ENCODE measurements around the gene AP1G1.
"Not testable (repeated sequence)": the region's sequence is repeated elsewhere in the genome, so short reads cannot be mapped to it uniquely, and the experiment has no call there.

The AP1G1 gene

DNA sequence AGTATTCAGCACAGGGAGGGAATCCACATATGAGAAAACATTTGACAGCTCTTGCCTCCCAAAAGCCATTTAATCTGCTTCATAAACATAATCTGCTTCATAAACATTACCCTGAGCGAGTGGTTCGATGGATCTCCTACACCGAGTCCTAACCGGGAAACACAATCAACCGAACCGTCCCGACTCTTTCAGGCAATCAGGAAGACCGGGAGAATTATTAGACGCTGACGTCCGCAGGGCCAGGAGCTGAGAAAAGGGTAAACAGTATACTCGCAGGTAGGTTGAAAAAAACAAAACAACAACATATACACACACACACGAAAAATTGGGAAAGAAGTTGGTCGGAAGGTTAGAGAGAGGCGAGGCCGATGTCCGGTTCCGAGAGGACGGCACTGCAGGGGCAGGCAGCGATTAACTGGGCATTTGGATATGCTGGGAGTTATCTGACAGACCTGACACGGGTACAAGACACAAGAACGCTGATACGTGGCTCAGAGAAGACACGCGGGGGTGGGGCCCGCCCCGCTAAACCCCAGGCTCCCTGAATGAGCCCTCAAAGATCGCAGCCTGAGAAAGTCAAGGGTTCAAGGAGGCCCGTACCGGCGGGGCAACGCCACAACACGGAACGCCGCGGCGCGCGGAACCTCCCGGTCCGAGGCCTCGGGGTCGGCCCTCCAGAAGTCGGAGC is 585 bp downstream of the AP1G1 start:
- DNase-seq = peak; percentile 69

GRCh38 chr16:71803305-71803690 is 5.3 kb downstream of the AP1G1 start:
- no peak for DNase-seq

- no peak for DNase-seq
These were observed 12.0 kb downstream of the AP1G1 start for GRCh38 chr16:71796501-71797097.

DNA sequence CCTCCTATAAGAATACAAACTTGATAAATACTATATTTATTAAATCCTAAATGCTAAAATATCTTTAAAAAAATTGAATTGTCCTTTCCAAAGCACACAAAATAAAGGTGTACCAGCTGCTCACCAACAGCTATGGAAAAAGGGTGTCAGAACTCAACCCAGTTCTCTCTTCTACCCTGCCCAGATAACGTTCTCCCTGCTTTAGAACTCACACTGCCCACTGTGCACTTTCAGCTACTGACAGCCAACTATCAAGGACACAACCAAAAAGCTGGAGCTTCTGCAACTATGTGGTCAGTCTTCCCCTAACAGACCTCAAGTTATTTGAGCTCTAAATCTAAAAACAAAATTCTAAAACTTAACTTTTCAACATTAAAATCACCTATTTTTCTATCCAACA is 13.7 kb downstream of the AP1G1 start:
- DNase-seq = no peak

GRCh38 chr16:71794018-71794417 is 14.6 kb downstream of the AP1G1 start:
- no peak for DNase-seq

- no peak for DNase-seq
These were observed 16.5 kb downstream of the AP1G1 start for GRCh38 chr16:71792176-71792575.

DNA sequence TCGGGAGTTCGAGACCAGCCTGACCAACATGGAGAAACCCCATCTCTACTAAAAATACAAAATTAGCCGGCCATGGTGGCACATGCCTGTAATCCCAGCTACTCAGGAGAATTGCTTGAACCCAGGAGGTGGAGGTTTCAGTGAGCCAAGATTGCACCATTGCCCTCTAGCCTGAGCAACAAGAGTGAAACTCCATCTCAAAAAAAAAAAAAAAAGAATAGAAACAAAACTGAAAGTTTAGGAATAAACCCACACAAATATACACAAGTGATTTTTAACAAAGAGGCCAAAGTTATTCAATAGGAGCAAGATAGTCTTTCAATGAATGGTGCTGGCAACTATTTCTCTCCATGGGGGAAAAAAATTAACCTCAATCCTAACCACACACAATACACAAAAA is 18.3 kb downstream of the AP1G1 start:
- not testable (repeated sequence) for DNase-seq

DNA sequence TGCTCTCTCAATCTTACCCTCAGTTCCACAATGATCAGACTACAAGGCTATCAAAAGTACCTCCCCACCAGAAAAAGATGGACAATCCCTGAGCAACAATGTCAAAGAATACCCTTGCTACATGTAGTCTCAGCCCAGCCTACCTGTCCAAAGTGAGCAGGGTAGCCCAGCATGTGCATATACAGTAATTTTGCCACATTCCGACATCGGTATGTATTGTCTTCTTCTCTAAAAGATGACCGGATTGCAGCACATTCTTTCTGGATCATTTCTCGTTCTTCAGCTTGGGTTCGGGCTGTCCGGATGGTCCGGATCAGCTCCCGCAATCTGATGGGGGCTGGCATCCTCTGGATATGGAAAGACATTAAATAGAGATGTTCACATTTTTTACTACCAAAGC is 19.5 kb downstream of the AP1G1 start:
- no peak for DNase-seq

DNA sequence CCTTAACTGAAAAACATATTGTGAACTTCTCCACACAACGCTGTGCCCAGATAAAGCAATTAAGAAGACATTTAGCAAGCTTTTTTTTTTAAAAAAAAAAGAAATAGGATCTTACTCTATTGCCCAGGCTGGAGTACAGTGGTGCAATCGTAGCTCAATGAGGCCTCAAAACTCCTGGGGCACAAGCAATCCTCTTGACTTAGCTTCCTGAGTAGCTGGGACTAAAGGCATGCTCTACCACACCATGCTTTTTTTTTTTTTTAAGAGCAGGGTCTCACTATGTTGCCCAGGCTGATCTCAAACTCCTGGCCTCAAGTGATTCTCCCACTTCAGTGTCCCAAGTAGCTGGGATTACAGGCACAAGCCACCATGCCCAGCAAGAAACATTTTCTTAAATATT is 20.1 kb downstream of the AP1G1 start:
- DNase-seq = no peak

- not testable (repeated sequence) for DNase-seq
These were observed 23.5 kb downstream of the AP1G1 start for GRCh38 chr16:71785143-71785542.

GRCh38 chr16:71784093-71784492 is 24.5 kb downstream of the AP1G1 start:
- no peak for DNase-seq

GRCh38 chr16:71781741-71782140 is 26.9 kb downstream of the AP1G1 start:
- DNase-seq = no peak

GRCh38 chr16:71780521-71781089 is 28.0 kb downstream of the AP1G1 start:
- no peak for DNase-seq

DNA sequence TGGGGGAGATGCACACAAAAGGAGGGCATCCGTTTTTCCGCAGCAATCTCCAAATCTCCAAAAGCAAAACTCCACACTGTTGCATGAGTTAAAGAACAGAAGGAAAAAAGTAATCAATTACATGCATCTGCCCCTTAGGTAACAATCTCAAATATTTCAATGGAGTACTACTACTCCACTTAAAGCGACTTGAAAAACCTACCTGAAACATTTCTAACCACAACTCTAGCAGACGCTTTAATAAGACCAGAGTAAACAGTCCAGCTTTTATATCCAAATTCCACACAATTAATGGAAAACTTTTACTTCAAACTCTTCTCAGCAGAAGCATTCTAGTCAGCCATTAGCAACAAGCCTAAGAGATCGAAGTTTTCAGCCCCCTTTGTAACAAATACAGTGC is 29.9 kb downstream of the AP1G1 start:
- DNase-seq = no peak

DNA sequence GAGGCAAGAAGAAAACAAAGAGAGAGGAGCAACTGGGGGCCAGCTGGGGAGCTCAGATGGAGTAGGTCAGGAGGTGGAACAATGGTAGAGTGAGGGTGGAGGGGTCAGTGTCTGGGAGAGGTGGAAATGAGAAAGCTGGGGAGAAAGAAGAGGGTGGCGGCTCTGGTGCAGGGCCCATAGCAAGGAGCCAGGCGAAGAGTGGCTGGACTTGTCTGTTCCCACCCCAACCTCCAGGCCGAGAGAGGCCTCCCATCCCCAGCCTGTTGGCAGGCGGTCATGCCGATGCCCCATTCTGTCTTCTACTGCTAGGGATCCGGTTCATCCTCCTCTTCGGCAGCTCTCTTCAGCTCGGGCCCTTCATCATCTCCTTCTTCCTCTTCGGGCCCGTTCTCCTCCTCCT is 31.3 kb downstream of the AP1G1 start:
- no peak for DNase-seq

DNA sequence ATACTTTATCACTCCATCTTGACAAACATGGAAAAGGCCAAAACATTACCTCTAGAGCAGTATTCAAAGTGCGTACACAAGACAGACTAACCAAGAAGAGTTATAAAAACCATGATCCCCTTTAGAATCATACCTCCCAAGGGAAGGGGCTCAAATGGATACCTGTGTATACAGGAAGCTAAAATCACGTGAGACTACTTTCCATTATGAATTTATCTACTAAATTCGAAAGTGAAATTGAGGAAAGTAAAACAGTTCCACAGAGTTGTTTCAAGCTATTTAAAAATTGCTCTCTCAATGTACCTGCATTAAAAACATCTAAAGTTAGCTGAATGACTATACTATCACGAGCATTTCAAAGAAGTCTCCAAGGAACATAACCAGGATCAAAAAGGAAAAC is 32.7 kb downstream of the AP1G1 start:
- no peak for DNase-seq

DNA sequence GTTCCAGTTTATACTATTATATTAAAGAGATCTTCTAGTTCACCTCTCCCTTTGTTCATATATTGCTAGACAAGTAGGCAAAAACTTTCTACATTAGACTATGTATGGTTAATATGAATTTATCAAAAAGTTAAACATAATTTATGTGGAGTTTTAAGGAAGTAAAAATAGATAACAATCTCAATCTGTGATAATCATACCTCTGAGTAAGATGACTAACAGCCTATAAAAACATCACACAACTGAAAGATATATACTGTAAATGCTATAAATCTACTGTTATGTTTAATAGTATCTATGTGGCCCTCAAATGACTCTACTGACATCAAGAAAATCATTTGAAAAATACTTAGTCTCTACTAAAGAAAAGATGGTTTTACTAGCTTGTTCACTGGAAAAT is 37.1 kb downstream of the AP1G1 start:
- DNase-seq = no peak

DNA sequence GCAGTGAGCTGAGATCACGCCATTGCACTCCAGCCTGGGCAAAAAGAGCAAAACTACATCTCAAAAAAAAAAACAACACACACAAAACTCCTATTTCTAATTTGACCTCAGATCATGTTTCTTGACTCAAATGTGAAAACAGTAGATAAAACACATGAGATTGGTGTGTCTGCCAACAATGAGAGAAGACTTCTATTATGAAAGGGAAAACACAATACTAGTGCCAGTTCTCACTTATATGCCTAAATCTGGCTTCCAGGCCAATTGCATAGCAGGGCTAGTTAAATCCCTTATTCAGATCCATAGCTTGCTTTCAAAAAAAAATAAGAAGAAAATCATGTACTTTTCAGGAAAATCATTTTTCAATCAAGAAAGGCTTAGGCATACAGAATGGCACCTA is 39.4 kb downstream of the AP1G1 start:
- DNase-seq = no peak

DNA sequence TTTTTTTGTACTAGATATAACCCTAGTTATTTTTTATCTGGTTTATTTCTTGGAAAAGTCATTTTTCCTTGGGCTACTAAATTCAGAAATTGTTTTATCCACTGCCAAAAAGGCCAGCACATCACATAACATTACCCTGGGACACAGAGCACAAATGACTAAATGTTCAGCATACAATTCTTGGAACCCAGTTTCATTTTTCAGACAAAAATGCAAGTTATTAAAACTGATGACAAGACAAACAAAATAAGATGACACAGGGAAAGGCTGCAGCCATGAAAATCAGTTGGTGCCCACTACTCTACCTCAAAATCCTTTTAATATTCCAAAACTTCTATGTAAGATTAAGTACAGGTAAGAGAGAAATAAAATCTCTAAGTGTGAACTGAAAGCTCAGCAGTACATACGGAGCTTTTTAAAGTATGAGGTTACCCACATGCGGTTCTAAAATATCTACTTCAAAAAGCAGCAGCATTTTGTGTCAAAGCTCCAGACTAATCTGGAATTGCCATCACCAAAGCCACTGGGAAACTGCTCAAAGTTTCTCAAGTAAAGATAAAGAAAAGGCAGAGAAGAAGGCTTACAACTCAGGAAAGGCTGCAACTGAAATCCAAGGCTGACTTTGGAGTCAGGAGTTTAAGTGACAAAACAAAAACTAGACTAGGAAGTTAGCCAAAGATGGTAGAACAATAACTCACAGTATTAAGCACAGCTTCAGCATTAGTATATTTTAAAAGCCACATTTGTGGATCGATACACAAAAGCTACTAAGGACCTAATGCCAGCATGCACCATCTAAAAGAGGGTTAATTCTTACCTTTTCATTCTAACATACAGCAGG is 41.4 kb downstream of the AP1G1 start:
- DNase-seq = no peak

- no peak for DNase-seq
These were observed 46.4 kb downstream of the AP1G1 start for GRCh38 chr16:71762186-71762585.

DNA sequence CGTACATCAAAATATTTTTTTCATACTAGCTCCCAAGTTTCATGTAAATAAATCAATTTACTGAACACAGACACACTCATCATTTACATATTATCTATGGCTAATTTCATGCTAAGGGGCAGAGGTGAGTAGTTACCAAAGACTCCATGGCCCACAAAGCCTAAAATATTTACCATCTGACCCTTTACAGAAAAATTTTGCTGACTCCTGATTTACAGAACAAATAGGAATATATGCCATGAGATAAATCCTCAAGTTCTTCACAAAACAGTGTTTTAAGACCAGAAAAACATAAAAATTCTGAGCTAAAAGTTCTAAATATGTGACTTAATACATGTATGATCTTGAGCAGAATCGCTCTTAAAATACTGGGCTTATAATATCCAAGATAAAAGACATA is 47.5 kb downstream of the AP1G1 start:
- DNase-seq = no peak

- DNase-seq = no peak
These were observed 50.3 kb downstream of the AP1G1 start for GRCh38 chr16:71758293-71758760.

GRCh38 chr16:71754652-71755051 is 54.0 kb downstream of the AP1G1 start:
- DNase-seq = no peak

DNA sequence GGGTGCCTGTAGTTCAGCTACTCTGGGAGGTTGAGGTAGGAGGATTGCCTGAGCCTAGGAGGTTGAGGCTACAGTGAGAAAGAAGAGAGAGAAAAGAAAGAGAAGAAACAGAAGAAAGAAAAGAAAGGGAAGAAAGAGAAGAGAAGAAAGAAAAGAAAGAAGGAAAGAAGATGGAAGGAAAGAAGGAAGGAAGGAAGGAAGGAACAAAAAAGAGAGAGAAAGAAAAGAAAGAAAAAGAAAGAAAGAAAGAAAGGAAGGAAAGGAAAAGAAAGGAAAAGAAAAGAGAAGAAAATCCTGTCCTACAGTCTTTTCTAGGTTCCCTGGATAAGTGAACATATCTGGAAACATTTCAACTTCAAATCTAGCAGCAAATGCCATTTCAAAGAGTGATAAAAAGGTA is 54.5 kb downstream of the AP1G1 start:
- no peak for DNase-seq
